ENCODE data around the gene MPZ. TPM values are rescaled to one million over a fixed set of nuclear protein-coding genes. Genes with fewer than 3 reads are reported as not detected.

MPZ gene
- total RNA-seq, 1 donor from 2014 or later = 3.7 TPM

- Histone ChIP-seq H3K9me3 (no peaks in the 10 kb centered on the region), H3K27me3 (no peaks in the 10 kb centered on the region), H3K27ac (no peak overlapping the region), H3K4me1 (peaks cover 20% of the 10 kb centered on the region), H3K36me3 (no peaks in the 10 kb centered on the region), H3K4me3 (no peak overlapping the region)
- intact Hi-C loops (cut with DNase I) = no loop called here
- no peak for TF ChIP-seq POLR2A (IDR thresholded peaks at IDR 0.05)
- TF ChIP-seq, protein P1, sequence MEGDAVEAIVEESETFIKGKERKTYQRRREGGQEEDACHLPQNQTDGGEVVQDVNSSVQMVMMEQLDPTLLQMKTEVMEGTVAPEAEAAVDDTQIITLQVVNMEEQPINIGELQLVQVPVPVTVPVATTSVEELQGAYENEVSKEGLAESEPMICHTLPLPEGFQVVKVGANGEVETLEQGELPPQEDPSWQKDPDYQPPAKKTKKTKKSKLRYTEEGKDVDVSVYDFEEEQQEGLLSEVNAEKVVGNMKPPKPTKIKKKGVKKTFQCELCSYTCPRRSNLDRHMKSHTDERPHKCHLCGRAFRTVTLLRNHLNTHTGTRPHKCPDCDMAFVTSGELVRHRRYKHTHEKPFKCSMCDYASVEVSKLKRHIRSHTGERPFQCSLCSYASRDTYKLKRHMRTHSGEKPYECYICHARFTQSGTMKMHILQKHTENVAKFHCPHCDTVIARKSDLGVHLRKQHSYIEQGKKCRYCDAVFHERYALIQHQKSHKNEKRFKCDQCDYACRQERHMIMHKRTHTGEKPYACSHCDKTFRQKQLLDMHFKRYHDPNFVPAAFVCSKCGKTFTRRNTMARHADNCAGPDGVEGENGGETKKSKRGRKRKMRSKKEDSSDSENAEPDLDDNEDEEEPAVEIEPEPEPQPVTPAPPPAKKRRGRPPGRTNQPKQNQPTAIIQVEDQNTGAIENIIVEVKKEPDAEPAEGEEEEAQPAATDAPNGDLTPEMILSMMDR (IDR thresholded peaks at IDR 0.05) = no peak
- no peak for TF ChIP-seq POLR2AphosphoS5 (IDR thresholded peaks at IDR 0.05; ENCODE audit: insufficient read depth in 1 of 2, low read depth in 1 of 2)
- no peak for DNase-seq (ENCODE audit: extremely low spot score in 2 of 2)
These were observed 1.7 kb downstream of the MPZ start for GRCh38 chr1:161307892-161308638.

GRCh38 chr1:161307230-161307768 lies 2.5 kb downstream of the MPZ start:
- peaks cover 20% of the 10 kb centered on the region for H3K4me1 ChIP-seq
- H3K27ac ChIP-seq = no peak overlapping the region
- H3K27me3 ChIP-seq = no peaks in the 10 kb centered on the region
- no peaks in the 10 kb centered on the region for H3K9me3 ChIP-seq
- intact Hi-C loops (cut with DNase I) = no loop called here
- no peak for DNase-seq (ENCODE audit: extremely low spot score in 2 of 2)
- no peak overlapping the region for H3K4me3 ChIP-seq
- TF ChIP-seq POLR2AphosphoS5 (IDR thresholded peaks at IDR 0.05; ENCODE audit: insufficient read depth in 1 of 2, low read depth in 1 of 2) = no peak
- no peak for TF ChIP-seq POLR2A (IDR thresholded peaks at IDR 0.05)
- TF ChIP-seq, protein P1 (IDR thresholded peaks at IDR 0.05) = no peak
- H3K36me3 ChIP-seq = no peaks in the 10 kb centered on the region

DNA sequence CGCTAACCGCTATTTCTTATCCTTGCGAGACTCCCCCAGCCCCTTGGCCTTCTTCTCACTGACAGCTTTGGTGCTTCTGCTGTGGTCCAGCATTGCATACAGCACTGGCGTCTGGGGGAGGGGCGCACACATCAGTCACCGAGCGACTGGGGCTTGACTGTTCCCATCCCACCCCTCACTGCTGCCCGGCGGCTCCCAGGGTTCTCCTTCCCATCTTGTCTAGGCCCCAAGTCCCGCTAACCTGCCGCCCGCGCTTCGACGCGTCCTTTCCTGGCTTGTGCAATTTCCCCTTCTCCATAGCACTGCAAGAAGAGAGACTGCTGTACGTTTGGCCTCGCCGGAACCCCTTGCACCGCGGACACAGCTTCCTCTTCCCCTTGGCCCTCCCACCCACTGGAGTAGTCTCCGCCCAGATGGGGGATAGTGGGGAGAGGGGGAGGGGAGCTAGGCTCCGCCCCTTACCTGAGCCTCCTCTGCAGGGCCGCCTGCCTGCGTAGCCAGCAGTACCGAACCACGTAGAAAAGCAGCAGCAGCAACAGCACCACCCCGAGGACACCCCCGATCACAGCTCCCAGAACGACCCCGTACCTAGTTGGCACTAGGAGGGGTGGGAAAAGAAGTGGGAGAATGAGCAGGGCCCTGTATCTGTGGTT lies 3.8 kb downstream of the MPZ start:
- intact Hi-C loops (cut with DNase I) = no loop called here
- H3K9me3 ChIP-seq = no peaks in the 10 kb centered on the region
- no peaks in the 10 kb centered on the region for H3K27me3 ChIP-seq
- peaks cover 20% of the 10 kb centered on the region for H3K4me1 ChIP-seq
- TF ChIP-seq POLR2AphosphoS5 (IDR thresholded peaks at IDR 0.05; ENCODE audit: insufficient read depth in 1 of 2, low read depth in 1 of 2) = peak in 1 of 2 donors; percentile 74
- TF ChIP-seq, protein P1 (IDR thresholded peaks at IDR 0.05) = no peak
- TF ChIP-seq POLR2A (IDR thresholded peaks at IDR 0.05) = no peak
- DNase-seq (ENCODE audit: extremely low spot score in 2 of 2) = no peak
- H3K4me3 ChIP-seq = peak overlapping the region; percentile 54 to 71
- H3K36me3 ChIP-seq = no peaks in the 10 kb centered on the region
- H3K27ac ChIP-seq = peak overlapping the region; percentile 3

DNA sequence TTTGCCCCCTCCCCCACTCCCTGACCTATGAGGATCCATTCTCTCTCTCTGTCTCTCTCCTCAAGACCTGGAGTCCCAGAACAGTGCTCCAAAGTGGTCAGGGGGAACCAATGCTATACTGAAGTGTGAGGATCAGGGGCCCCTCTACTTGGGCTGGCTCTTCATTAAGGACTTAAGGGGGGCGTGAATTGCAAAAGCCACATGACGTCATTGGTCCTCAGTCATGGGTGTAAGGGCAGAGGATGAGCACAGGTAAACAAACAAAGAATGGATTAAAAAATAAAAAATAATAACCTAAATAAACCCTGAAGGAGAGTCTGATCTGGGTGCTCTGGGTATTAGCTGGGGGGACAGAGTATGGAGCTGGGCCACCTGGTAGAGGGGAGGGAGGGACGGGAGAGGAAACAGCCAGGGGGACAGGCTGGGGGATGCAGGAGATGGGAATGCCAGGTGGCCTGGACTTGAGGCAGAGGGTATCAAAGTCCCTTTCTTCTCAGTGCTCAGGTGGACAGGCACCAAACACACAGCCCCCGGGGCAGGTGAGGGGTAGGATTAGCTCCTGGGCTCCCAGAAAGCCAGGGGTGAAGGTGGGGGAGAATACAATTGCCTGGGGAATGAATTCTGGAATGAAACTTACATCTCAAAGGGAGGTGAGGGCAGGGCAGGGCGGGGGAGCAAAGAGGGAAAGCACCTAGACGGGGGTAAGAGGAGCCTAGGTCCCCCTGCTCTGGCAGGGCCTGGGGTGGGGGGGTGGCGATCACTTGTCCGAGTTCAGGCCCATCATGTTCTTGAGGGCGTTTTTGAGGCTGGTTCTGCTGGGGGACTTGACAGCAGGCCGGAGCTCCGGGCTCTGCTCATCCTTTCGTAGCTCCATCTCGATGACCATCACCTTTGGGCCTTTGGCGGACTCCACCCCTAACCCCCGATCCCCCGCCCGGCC lies 4.6 kb downstream of the MPZ start:
- no peak for DNase-seq (ENCODE audit: extremely low spot score in 2 of 2)
- Histone ChIP-seq H3K36me3 (no peaks in the 10 kb centered on the region), H3K4me1 (peaks cover 20% of the 10 kb centered on the region), H3K4me3 (peak overlapping the region; percentile 54 to 71), H3K27ac (peak overlapping the region; percentile 3), H3K27me3 (no peaks in the 10 kb centered on the region), H3K9me3 (no peaks in the 10 kb centered on the region)
- TF ChIP-seq POLR2A (IDR thresholded peaks at IDR 0.05) = no peak
- intact Hi-C loops (cut with DNase I) = no loop called here

DNA sequence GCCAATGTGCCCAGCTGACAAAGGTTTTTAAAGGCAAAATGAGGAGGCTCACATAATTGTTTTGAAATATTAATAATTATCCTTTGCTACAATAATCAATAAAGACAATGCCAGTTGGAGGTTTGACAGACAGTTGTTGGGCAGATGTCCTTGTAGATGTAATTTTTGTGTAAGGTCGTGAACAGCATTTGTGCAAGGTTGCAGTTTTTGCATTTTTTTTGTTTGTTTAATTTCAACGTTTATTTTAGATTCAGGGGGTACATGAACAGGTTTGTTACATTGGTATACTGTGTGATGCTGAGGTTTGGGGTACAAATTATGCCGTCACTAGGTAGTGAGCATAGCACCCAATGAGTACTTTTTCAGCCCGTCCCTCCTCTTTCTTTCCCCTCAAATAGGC lies 9.3 kb downstream of the MPZ start:
- TF ChIP-seq POLR2A (IDR thresholded peaks at IDR 0.05) (no peak), POLR2AphosphoS5 (IDR thresholded peaks at IDR 0.05; ENCODE audit: insufficient read depth in 1 of 2, low read depth in 1 of 2) (no peak)
- TF ChIP-seq, protein P1 (IDR thresholded peaks at IDR 0.05) = no peak
- Histone ChIP-seq H3K9me3 (no peaks in the 10 kb centered on the region), H3K4me1 (peaks cover 17% of the 10 kb centered on the region), H3K36me3 (no peaks in the 10 kb centered on the region), H3K27me3 (no peaks in the 10 kb centered on the region), H3K27ac (no peak overlapping the region), H3K4me3 (no peak overlapping the region)
- intact Hi-C loops (cut with DNase I) = no loop called here
- no peak for DNase-seq (ENCODE audit: extremely low spot score in 2 of 2)

Data from vagina (tissue), 2 donors.